ENCODE measurements around the gene CRTC2.
"Not testable (repeated sequence)": the region's sequence is repeated elsewhere in the genome, so short reads cannot be mapped to it uniquely, and the experiment has no call there.

The CRTC2 gene

GRCh38 chr1:153928245-153928644 lies 30.2 kb downstream of the CRTC2 start:
- FAIRE-seq: no peak

DNA sequence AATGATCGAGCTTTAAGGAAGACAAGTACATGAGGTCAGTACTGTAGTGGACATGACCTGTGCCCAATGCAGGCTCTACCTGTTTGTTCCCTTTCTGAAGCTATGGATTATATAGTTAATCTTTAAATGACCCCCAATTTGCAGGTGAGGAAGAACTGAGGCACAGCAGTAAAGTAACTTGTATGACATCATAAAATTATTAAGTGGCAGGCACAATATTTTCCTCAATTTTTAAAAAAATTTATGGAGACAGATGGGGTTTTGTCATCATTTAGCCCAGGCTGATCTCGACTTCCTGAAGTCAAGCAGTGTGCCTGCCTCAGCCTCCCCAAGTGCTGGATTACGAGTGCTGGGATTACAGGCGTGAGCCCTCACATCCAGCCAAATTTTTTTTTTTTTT lies 32.0 kb downstream of the CRTC2 start:
- FAIRE-seq: no peak

- peak; percentile 98 for FAIRE-seq
These were observed 35.2 kb downstream of the CRTC2 start, which contains the start of gene GATAD2B for GRCh38 chr1:153922972-153923925. GATAD2B (minus strand) TSS chr1:153922972; CDS start chr1:153828347, 94,625 bp downstream.

DNA sequence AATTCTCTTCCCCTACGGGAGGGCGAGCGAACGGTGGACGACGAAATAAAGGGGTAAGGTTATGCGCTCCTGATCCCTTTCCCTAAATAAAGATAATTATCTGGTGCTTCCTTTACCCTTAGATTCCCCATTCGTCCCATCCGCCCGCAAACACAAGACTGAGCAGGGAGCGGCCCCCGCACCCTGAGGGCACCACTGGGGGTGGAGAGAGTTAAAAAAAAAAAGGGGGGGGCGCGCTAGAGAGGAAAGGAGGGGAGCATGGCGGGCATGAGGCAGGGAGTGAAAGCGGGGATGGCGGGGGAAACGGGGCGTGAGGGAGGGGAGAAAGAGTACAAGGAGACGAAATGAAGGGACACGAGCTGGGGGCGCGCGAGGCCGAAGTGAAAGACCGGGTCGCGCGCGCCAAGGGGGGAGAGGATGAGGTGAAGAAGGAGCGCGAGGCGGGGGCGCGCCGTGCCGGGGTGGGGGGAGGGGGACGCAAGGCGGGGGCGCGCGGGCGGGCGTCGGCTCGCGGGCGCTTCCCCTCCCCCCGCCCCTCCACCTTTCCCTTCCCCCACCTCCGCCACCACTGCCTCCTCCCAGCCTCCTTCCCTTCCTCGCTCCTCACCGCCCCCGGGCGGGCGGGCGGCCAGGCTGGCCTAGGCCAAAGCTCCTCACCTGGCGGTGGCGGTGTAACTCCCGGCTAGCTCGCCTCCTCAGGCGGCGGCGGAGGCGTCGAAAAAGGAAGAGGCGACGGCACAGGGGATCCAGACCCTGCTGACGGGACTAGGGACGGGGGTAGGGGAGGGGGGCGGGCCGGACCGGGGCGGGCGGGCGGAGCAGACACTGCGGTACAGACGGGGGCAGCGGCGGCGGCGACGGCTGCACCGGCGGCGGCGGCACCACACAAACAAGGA lies 36.1 kb downstream of the CRTC2 start:
- FAIRE-seq: no peak

DNA sequence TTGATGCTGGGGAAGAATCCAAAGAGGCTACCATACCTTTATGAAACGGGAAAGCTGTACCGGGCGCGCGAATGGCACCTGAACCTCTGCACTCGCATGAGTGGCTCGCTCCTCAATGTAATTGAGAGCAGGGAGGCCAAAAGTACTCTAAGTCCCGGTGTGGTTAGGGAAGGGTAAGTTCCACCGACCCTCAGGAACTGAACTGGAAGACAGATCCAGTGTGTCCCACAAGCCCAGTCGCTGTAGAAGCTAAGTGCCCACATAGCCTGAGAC lies 36.7 kb downstream of the CRTC2 start:
- no peak for FAIRE-seq

- no peak for FAIRE-seq
These were observed 37.2 kb downstream of the CRTC2 start for GRCh38 chr1:153921080-153921802.

DNA sequence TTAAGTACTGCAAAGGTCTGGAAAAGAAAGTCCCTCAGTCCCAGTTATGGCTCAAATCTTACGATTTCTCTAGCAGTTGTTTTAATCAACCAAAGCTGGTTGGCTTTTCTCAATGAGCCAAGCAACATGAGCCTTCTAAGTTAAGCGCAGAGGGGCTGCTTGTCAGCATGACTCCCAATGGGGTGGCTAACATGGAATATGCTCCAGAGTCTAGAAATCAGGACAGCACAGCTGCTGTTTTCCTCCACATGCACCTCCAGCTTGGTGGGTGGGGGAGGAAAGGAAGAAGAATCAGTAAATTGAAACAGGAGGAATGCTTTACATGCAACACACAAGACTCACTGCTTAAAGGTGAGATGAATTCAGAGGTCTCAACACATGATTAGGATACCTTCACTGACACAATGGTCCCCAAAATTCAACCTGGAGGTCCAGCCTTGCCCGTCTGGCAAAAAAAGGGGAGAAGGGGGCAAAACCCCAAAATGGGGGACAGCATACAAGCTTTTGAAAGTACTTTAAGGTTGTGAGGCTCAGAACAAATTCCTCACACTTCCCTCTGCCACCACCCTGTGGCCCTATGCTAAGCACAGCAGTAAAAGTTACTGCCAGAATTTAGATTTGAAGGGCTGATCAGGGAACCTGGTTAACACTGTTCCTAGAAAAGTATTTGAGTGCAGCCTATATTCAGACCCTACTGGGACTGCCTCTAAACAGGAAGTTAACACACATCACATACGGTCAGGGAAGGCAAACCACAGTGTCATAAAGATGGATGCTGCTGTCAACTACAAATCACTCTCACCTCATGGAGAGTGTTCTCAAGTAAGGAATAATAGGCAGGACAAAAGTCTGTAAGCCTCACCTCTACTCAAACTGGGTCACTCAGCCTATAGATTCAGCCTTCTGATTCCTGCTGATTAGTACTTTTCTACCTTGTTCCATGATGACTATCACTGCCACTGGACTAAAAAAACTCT lies 38.2 kb downstream of the CRTC2 start:
- no peak for FAIRE-seq

GRCh38 chr1:153916297-153916696 lies 42.1 kb downstream of the CRTC2 start:
- peak; percentile 33 for FAIRE-seq

- FAIRE-seq: no peak
These were observed 46.1 kb downstream of the CRTC2 start for GRCh38 chr1:153912349-153912748.

- not testable (repeated sequence) for FAIRE-seq
These were observed 47.9 kb downstream of the CRTC2 start for GRCh38 chr1:153910560-153910959.

DNA sequence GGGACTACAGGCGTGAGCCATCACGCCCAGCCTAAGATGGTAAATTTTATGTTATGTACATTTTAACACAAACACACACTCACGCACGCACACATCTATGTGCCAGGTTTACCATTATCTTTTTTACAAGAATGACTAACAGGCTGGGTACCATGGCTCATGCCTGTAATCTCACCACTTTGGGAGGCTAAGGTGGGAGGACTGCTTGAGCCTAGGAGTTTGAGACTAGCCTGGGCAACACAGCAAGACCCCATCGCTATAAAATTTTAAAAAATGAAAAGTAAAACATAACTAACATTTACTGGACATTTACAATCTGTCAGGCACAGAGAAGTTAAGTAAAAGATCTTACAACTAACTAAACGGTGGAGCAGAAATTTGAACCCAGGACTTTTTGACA lies 50.3 kb downstream of the CRTC2 start:
- FAIRE-seq: no peak

DNA sequence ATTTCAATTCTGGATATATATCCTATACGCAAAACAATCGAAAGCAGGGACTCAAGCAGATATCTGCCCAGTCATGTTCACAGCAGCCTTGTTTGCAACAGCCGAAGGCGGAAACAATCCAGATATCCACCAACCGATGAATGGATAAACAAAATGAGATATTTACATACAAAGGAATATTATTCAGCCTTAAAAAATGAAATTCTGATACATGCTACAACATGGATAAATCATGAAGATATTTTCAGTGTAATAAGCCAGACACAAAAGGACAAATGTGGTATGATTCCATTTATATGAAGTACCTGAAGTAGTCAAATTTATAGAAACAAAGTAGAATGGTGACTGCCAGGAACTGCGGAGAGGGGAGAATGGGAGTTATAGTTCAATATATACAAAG lies 51.3 kb downstream of the CRTC2 start:
- FAIRE-seq: no peak

- FAIRE-seq: no peak
These were observed 52.0 kb downstream of the CRTC2 start for GRCh38 chr1:153906396-153906795.

- FAIRE-seq: not testable (repeated sequence)
These were observed 52.5 kb downstream of the CRTC2 start for GRCh38 chr1:153905908-153906307.

GRCh38 chr1:153903841-153904455 lies 54.5 kb downstream of the CRTC2 start:
- peak; percentile 28 for FAIRE-seq

DNA sequence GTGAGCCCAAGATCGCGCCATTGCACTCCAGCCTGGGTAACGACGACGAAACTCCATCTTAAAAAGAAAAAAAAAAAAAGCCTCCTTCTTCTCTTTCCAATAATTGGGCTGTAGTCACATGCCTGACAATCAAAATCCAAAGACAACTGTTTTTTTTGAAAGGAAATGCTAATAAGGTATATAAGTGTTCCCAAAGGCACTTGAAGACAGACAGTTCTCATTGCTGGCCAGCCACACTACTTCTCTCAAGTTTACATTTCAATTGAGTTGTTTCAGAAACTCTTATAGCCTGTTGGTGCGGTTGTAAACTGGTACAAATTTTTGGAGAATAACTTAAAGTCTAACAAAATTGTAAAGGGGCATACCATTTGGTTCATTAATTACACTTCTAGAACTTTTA lies 58.9 kb downstream of the CRTC2 start:
- no peak for FAIRE-seq

All from TTC549 (cell line).